ENCODE measurements around the gene RPS2. TPM values are rescaled to one million over a fixed set of nuclear protein-coding genes. Genes with fewer than 3 reads are reported as not detected.

Gene RPS2
- total RNA-seq, 2 donors from 2014 or later, result 2,046 to 2,467 TPM

DNA sequence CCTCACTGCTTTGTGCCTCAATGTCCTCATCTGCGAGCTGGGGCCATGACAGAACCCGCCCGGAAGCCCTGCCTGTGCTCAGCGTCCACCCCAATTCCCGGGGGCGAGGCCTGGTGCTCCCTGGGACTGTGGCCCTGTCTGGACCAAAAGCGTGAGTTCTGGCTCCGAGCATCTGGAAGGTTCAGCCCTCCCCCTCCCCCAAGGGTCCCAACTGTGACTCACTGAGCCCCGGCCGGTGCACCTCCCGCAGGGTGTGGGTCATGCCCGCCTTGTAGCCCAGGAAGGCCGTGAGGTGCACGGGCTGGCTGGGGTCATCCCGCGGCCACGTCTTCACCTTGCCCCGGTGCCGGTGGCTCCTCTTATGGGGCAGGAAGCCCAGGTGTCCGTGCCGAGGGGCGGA lies 10.9 kb downstream of the RPS2 start:
- 94% methylated on average over 21 of the region's 22 CpGs for WGBS
- H3K9me3 ChIP-seq, result no peaks in the 10 kb centered on the region
- no peaks in the 10 kb centered on the region for H3K4me1 ChIP-seq (replicated peaks)
- no peaks in the 10 kb centered on the region for H3K27me3 ChIP-seq (replicated peaks; ENCODE audit: insufficient read depth)
- TF ChIP-seq POLR2AphosphoS5 (IDR thresholded peaks at IDR 0.05), result no peak
- TF ChIP-seq CTCF (IDR thresholded peaks at IDR 0.05), result no peak
- no peak for TF ChIP-seq POLR2A (IDR thresholded peaks at IDR 0.05)
- H3K36me3 ChIP-seq, result no peaks in the 10 kb centered on the region
- intact Hi-C loops (cut with DNase I), result no loop called here
- no peak overlapping the region for H3K27ac ChIP-seq
- DNase-seq (ENCODE audit: low spot score), result no peak
- no peak overlapping the region for H3K4me3 ChIP-seq

GRCh38 chr16:1950559-1950958 lies 14.1 kb downstream of the RPS2 start:
- no peaks in the 10 kb centered on the region for H3K4me1 ChIP-seq (replicated peaks)
- no peak overlapping the region for H3K27ac ChIP-seq
- DNase-seq (ENCODE audit: low spot score), result no peak
- H3K4me3 ChIP-seq, result no peak overlapping the region
- WGBS, result 80% methylated on average over 19 of the region's 19 CpGs
- intact Hi-C loops (cut with DNase I), result no loop called here
- no peaks in the 10 kb centered on the region for H3K36me3 ChIP-seq
- H3K9me3 ChIP-seq, result no peaks in the 10 kb centered on the region
- TF ChIP-seq POLR2A (IDR thresholded peaks at IDR 0.05) (no peak), CTCF (IDR thresholded peaks at IDR 0.05) (no peak), POLR2AphosphoS5 (IDR thresholded peaks at IDR 0.05) (no peak)
- H3K27me3 ChIP-seq (replicated peaks; ENCODE audit: insufficient read depth), result no peaks in the 10 kb centered on the region

- H3K4me1 ChIP-seq (replicated peaks), result no peaks in the 10 kb centered on the region
Measured at GRCh38 chr16:1950047-1950446, 14.6 kb downstream of the RPS2 start.

GRCh38 chr16:1949507-1949906 lies 15.1 kb downstream of the RPS2 start:
- Histone ChIP-seq H3K4me1 (replicated peaks) (no peaks in the 10 kb centered on the region), H3K4me3 (no peak overlapping the region), H3K36me3 (no peaks in the 10 kb centered on the region), H3K27me3 (replicated peaks; ENCODE audit: insufficient read depth) (no peaks in the 10 kb centered on the region), H3K9me3 (no peaks in the 10 kb centered on the region), H3K27ac (no peak overlapping the region)
- TF ChIP-seq POLR2A (IDR thresholded peaks at IDR 0.05) (no peak), CTCF (IDR thresholded peaks at IDR 0.05) (no peak), POLR2AphosphoS5 (IDR thresholded peaks at IDR 0.05) (no peak)
- DNase-seq (ENCODE audit: low spot score), result no peak
- WGBS, result 86% methylated on average over 11 of the region's 11 CpGs
- intact Hi-C loops (cut with DNase I), result no loop called here

More at GRCh38 chr16:1950047-1950446, 14.6 kb downstream of the RPS2 start:
- 33% methylated on average over 7 of the region's 7 CpGs for WGBS
- Histone ChIP-seq H3K4me3 (no peak overlapping the region), H3K27ac (no peak overlapping the region), H3K9me3 (no peaks in the 10 kb centered on the region), H3K36me3 (no peaks in the 10 kb centered on the region), H3K27me3 (replicated peaks; ENCODE audit: insufficient read depth) (no peaks in the 10 kb centered on the region)
- intact Hi-C loops (cut with DNase I), result no loop called here
- TF ChIP-seq POLR2AphosphoS5 (IDR thresholded peaks at IDR 0.05) (no peak), POLR2A (IDR thresholded peaks at IDR 0.05) (no peak), CTCF (IDR thresholded peaks at IDR 0.05) (no peak)
- no peak for DNase-seq (ENCODE audit: low spot score)

DNA sequence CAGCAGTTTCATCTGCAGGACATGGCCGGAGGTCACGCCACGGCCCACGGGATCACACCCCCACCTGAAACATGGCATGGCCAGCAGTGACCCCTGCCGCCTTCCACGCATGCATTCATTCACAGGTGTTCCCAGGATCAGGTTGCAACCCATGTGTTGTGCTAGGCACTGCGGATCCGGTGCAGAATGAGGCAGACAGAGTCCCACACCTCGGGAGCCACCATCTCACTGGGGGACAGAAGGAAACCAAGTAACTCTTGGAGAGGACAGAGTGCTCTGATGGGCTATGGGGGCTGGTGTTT lies 17.3 kb downstream of the RPS2 start:
- 85% methylated on average over 9 of the region's 9 CpGs for WGBS

More for the DNA sequence above, 17.3 kb downstream of the RPS2 start:
- Histone ChIP-seq H3K27ac (no peak overlapping the region), H3K36me3 (no peaks in the 10 kb centered on the region), H3K4me3 (no peak overlapping the region), H3K9me3 (no peaks in the 10 kb centered on the region), H3K27me3 (replicated peaks; ENCODE audit: insufficient read depth) (no peaks in the 10 kb centered on the region), H3K4me1 (replicated peaks) (peaks cover 3% of the 10 kb centered on the region)
- no peak for DNase-seq (ENCODE audit: low spot score)
- intact Hi-C loops (cut with DNase I), result no loop called here
- no peak for TF ChIP-seq POLR2AphosphoS5 (IDR thresholded peaks at IDR 0.05)
- TF ChIP-seq POLR2A (IDR thresholded peaks at IDR 0.05), result no peak
- no peak for TF ChIP-seq CTCF (IDR thresholded peaks at IDR 0.05)
